HAP-1 (cell line): ENCODE results near the gene DHRS9.

ENCODE experiments used
- DNase-seq, 2 experiments: peaks; one replicate each; pipeline ENCODE4 v3.0.0-alpha.2; 2016 to 2020; ENCODE audit warnings: low spot score in 2 of 2
- H3K27me3 ChIP-seq: fragments of 250-450 bp; sonication (Bioruptor Pico); 2 replicates; pipeline ENCODE4 v1.5.1; 2020; ENCODE audit warnings: low read depth, mild to moderate bottlenecking, moderate library complexity
- H3K36me3 ChIP-seq: fragments of 250-450 bp; sonication (Bioruptor Pico); replicated peaks from 2 replicates; pipeline ENCODE4 v1.5.1; 2020; ENCODE audit warnings: mild to moderate bottlenecking
- H3K4me1 ChIP-seq: fragments of 250-450 bp; sonication (Bioruptor Pico); 2 replicates; pipeline ENCODE4 v1.5.1; 2020; ENCODE audit warnings: mild to moderate bottlenecking
- H3K4me3 ChIP-seq: fragments of 250-450 bp; sonication (Bioruptor Pico); 2 replicates; pipeline ENCODE4 v1.5.1; 2020; ENCODE audit warnings: mild to moderate bottlenecking, moderate library complexity
- H3K9me3 ChIP-seq: fragments of 250-450 bp; sonication (Bioruptor Pico); 2 replicates; pipeline ENCODE4 v1.5.1; 2020; ENCODE audit warnings: mild to moderate bottlenecking, moderate library complexity
- in situ Hi-C: fragments of 300-500 bp; cut with MboI; formaldehyde crosslinking; loops from 3 replicates; pipeline ENCODE4 v1.14.3; 2020; ENCODE audit warnings: low sequenced_read_pairs, inconsistent platforms, mixed read lengths

DHRS9 gene

DNA sequence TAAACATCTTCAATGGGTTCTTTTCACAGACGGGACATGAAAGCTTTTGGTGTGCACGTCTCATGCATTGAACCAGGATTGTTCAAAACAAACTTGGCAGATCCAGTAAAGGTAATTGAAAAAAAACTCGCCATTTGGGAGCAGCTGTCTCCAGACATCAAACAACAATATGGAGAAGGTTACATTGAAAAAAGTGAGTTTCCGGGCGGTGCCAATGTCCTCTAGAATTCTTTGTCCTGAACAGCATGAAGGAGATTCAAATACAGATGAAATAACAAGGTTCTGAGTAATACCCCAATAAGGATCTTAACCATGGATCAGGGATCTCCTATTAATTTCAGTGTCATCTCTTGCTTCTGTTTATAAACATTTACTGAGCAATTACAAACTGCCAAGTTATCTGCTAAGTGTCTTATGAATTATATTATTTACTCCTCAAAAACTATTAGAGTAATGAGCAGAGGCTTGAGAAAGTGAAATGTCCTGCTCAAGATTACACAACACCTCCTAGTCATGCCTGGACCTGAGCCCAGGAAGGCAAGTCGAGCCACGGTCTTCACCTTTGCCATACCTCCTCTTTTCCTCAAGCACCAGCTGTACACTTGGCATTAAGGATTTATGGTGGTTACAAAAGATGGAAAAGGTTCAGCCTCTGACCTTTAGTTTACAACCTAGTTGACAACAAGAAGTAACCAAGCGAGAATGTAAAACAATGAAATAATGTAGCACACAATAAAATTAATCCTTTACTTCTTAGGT lies 22.6 kb downstream of the DHRS9 start:
- H3K36me3 ChIP-seq, result no peaks in the 10 kb centered on the region
- no peak for DNase-seq
- in situ Hi-C loops, result no loop called here
- H3K9me3 ChIP-seq, result 0 out of 2 replicates have a peak, but pooled peaks cover 2% of the 10 kb centered on the region
- H3K4me3 ChIP-seq, result no peak overlapping the region
- peaks cover 49% of the 10 kb centered on the region for H3K27me3 ChIP-seq
- H3K4me1 ChIP-seq, result no peaks in the 10 kb centered on the region; the same call in 1 of the 2 replicates

GRCh38 chr2:169093535-169093934 lies 24.2 kb downstream of the DHRS9 start:
- peaks cover 58% of the 10 kb centered on the region for H3K27me3 ChIP-seq
- H3K4me1 ChIP-seq, result no peaks in the 10 kb centered on the region; the same call in 1 of the 2 replicates
- H3K4me3 ChIP-seq, result no peak overlapping the region
- DNase-seq, result no peak
- no peaks in the 10 kb centered on the region for H3K36me3 ChIP-seq
- in situ Hi-C loops, result no loop called here
- H3K9me3 ChIP-seq, result 0 out of 2 replicates have a peak, but pooled peaks cover 2% of the 10 kb centered on the region

- Histone ChIP-seq H3K4me1 (no peaks in the 10 kb centered on the region; the same call in 1 of the 2 replicates), H3K9me3 (0 out of 2 replicates have a peak, but pooled peaks cover 2% of the 10 kb centered on the region)
- in situ Hi-C loops, result no loop called here
These were observed 25.3 kb downstream of the DHRS9 start for GRCh38 chr2:169094676-169095075.

GRCh38 chr2:169095621-169096105 lies 26.3 kb downstream of the DHRS9 start:
- Histone ChIP-seq H3K9me3 (0 out of 2 replicates have a peak, but pooled peaks cover 2% of the 10 kb centered on the region), H3K36me3 (no peaks in the 10 kb centered on the region), H3K27me3 (peaks cover 61% of the 10 kb centered on the region), H3K4me1 (no peaks in the 10 kb centered on the region; the same call in 1 of the 2 replicates), H3K4me3 (no peak overlapping the region)
- in situ Hi-C loops, result no loop called here
- no peak for DNase-seq

More at GRCh38 chr2:169094676-169095075, 25.3 kb downstream of the DHRS9 start:
- Histone ChIP-seq H3K36me3 (no peaks in the 10 kb centered on the region), H3K4me3 (no peak overlapping the region), H3K27me3 (peaks cover 61% of the 10 kb centered on the region)
- DNase-seq, result peak in 1 of 2 experiments; percentile 80

DNA sequence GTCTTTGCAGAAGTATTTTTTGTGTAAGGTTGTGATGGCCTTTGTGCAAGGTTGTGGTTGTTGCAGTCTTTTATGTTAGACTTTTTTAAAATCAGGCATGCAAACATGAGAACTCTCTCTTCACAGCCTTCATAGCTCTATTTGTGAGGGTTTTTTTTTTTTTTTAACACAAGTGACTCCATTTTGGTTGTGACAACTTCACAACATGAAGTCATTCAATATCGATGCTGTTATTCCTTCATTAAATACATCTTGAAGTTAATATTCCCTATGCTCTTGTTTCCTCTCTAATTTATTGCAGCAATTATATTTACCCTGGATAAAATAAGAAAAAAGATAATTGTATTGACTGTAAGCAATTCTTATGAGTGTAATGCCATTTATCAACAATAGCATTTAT lies 35.5 kb downstream of the DHRS9 start:
- Histone ChIP-seq H3K36me3 (no peaks in the 10 kb centered on the region), H3K4me3 (no peak overlapping the region), H3K4me1 (no peaks in the 10 kb centered on the region), H3K9me3 (no peaks in the 10 kb centered on the region), H3K27me3 (peaks cover 57% of the 10 kb centered on the region)
- DNase-seq, result no peak
- in situ Hi-C loops, result no loop called here

DNA sequence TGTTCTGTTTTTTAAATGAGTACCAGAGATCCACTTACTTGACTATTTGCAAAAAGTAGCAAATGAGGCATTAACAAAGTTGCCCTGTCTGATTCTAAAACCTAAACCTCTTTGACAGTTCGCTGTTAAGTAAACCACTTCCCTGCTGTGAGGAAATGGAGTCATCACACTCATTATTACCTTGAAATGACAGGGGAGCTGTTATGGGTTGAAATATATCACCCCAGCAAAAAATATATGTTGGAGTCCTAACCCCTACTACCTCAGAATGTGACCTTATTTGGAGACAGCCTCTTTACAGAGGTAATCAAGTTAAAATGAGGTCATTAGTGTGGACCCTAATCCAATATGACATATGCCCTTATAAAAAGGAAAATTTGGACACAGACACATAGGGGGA lies 36.1 kb downstream of the DHRS9 start:
- H3K36me3 ChIP-seq, result no peaks in the 10 kb centered on the region
- DNase-seq, result no peak
- H3K4me3 ChIP-seq, result no peak overlapping the region
- in situ Hi-C loops, result no loop called here
- H3K4me1 ChIP-seq, result no peaks in the 10 kb centered on the region
- H3K27me3 ChIP-seq, result peaks cover 51% of the 10 kb centered on the region
- no peaks in the 10 kb centered on the region for H3K9me3 ChIP-seq

- DNase-seq, result no peak
- Histone ChIP-seq H3K4me3 (no peak overlapping the region), H3K9me3 (no peaks in the 10 kb centered on the region), H3K27me3 (peaks cover 50% of the 10 kb centered on the region), H3K4me1 (no peaks in the 10 kb centered on the region), H3K36me3 (no peaks in the 10 kb centered on the region)
- in situ Hi-C loops, result no loop called here
These were observed 36.8 kb downstream of the DHRS9 start for GRCh38 chr2:169106134-169106533.

GRCh38 chr2:169106563-169107545 lies 37.5 kb downstream of the DHRS9 start:
- in situ Hi-C loops, result no loop called here

DNA sequence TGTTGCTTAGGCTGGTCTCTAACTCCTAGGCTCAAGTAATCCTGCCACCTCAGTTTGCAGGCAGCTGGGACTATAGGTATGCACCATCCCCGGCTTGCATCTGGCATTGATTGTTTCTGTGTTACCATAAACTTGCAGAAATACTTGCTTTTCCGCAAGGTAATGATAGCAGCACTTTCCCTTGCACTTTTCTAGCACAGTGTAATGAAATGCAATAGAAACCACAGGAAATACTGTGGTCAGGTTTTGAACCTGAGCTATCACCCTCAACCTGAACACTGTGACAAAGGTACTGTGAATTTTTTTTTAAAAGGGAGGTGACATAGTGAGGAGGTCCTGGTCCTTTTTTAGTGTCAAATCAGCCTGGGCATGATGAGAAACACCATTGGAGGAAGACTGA lies 38.3 kb downstream of the DHRS9 start:
- Histone ChIP-seq H3K9me3 (no peaks in the 10 kb centered on the region), H3K4me3 (no peak overlapping the region), H3K27me3 (peaks cover 50% of the 10 kb centered on the region), H3K36me3 (no peaks in the 10 kb centered on the region), H3K4me1 (no peaks in the 10 kb centered on the region)
- DNase-seq, result no peak
- in situ Hi-C loops, result no loop called here

More at GRCh38 chr2:169106563-169107545, 37.5 kb downstream of the DHRS9 start:
- H3K4me1 ChIP-seq, result no peaks in the 10 kb centered on the region
- H3K9me3 ChIP-seq, result no peaks in the 10 kb centered on the region
- no peak overlapping the region for H3K4me3 ChIP-seq
- no peak for DNase-seq
- H3K36me3 ChIP-seq, result no peaks in the 10 kb centered on the region
- peaks cover 50% of the 10 kb centered on the region for H3K27me3 ChIP-seq

- Histone ChIP-seq H3K4me3 (no peak overlapping the region), H3K36me3 (no peaks in the 10 kb centered on the region), H3K27me3 (peaks cover 47% of the 10 kb centered on the region), H3K4me1 (no peaks in the 10 kb centered on the region), H3K9me3 (no peaks in the 10 kb centered on the region)
- DNase-seq, result no peak
- in situ Hi-C loops, result no loop called here
These were observed 38.9 kb downstream of the DHRS9 start for GRCh38 chr2:169108099-169108884.

DNA sequence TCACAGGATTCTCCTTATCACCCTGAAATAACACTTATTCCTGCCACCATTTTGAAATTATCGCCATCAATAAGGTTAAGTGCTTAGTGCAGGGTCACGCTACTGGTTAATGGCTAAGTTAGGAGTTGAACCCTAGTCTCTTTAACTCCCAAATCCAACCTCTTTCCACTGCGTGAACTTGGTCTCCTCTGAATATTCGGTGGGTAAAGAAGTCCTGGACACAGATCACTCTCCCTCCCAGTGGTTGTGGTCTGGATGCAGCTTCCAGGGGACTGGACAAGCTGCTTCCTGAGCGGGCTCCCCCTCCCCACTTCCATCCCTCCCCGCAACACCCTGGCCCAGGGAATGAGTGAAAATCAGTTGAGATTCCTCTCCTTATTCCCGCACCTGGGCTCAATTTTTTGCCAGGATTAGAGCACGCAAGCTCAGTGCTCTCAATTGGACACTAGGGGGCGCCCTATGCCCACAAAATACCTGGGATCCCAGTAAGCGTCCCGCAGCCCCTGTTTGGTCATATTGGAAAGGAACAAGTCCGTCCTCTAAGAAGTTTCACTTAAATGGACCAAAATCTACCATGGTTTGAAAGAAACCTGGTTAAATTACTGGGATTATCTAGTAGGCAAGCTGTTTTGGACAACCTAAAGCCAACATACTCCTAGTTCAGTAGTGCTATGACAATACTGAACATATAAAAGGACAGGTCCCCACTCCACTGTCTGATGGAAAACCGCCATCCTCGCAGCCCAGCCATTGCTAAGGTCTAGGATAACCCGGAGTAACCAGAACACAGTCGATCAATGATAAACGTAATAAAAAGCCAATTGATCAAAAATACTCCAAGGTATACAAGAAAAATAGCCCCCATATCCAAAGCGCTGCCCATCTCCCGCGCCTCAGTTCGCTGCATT lies 40.4 kb downstream of the DHRS9 start:
- DNase-seq, result peak; percentile 68 to 87
- in situ Hi-C loops, result no loop called here
- H3K4me1 ChIP-seq, result no peaks in the 10 kb centered on the region
- H3K27me3 ChIP-seq, result peaks cover 41% of the 10 kb centered on the region
- no peak overlapping the region for H3K4me3 ChIP-seq
- no peaks in the 10 kb centered on the region for H3K36me3 ChIP-seq
- H3K9me3 ChIP-seq, result no peaks in the 10 kb centered on the region

- Histone ChIP-seq H3K4me1 (no peaks in the 10 kb centered on the region), H3K9me3 (no peaks in the 10 kb centered on the region), H3K36me3 (no peaks in the 10 kb centered on the region), H3K4me3 (no peak overlapping the region), H3K27me3 (peaks cover 37% of the 10 kb centered on the region)
- in situ Hi-C loops, result no loop called here
- DNase-seq, result no peak
These were observed 41.1 kb downstream of the DHRS9 start for GRCh38 chr2:169110419-169110818.
